ENCODE measurements around the gene UBE2D2.
"Not testable (repeated sequence)": the region's sequence is repeated elsewhere in the genome, so short reads cannot be mapped to it uniquely, and the experiment has no call there.

Gene UBE2D2

DNA sequence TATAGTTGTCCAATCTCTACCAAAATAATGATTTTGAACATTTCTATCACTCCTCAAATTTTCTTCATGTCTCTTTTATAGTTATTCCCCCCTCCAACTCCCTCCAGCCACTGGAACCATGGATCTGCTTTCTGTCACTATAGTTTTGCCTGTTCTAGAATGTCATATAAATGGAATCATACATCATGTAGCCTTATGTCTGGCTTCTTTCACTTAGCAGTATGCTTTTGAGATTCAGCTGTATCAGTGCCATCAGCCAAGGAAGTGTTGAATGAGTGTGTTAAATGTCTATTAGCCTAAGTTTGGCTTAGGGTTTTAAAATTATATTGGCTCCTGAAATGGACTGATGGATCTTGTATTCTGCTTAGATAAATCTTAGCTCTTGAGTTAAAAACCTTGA, 36.0 kb downstream of the UBE2D2 start (continued):
- TF ChIP-seq ESRRG (CRISPR knock-in tag; IDR thresholded peaks at IDR 0.05) (0 out of 2 replicates have a peak, but pooled peaks have one; percentile 77), ZNF70 (CRISPR knock-in tag; IDR thresholded peaks at IDR 0.05) (no peak), GLIS3 (CRISPR knock-in tag; IDR thresholded peaks at IDR 0.05) (no peak), ZC3H10 (CRISPR knock-in tag; IDR thresholded peaks at IDR 0.05) (peak; percentile 25; the same call in 1 of the 2 replicates), PPARA (CRISPR knock-in tag; IDR thresholded peaks at IDR 0.05; ENCODE audit: borderline replicate concordance) (no peak), OSR1 (CRISPR knock-in tag; IDR thresholded peaks at IDR 0.05) (no peak)
- TF ChIP-seq, protein P1, sequence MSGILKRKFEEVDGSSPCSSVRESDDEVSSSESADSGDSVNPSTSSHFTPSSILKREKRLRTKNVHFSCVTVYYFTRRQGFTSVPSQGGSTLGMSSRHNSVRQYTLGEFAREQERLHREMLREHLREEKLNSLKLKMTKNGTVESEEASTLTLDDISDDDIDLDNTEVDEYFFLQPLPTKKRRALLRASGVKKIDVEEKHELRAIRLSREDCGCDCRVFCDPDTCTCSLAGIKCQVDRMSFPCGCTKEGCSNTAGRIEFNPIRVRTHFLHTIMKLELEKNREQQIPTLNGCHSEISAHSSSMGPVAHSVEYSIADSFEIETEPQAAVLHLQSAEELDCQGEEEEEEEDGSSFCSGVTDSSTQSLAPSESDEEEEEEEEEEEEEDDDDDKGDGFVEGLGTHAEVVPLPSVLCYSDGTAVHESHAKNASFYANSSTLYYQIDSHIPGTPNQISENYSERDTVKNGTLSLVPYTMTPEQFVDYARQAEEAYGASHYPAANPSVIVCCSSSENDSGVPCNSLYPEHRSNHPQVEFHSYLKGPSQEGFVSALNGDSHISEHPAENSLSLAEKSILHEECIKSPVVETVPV (CRISPR knock-in tag; IDR thresholded peaks at IDR 0.05): peak; percentile 79

GRCh38 chr5:139598601-139598965, 37.4 kb downstream of the UBE2D2 start:
- not testable (repeated sequence) for ATAC-seq

- no peak for TF ChIP-seq ESRRG (CRISPR knock-in tag; IDR thresholded peaks at IDR 0.05)
- no peak for TF ChIP-seq GLIS3 (CRISPR knock-in tag; IDR thresholded peaks at IDR 0.05)
- no peak for ATAC-seq
Measured at GRCh38 chr5:139600336-139600949, 39.3 kb downstream of the UBE2D2 start.

- no peak for ATAC-seq
- TF ChIP-seq, protein P2, sequence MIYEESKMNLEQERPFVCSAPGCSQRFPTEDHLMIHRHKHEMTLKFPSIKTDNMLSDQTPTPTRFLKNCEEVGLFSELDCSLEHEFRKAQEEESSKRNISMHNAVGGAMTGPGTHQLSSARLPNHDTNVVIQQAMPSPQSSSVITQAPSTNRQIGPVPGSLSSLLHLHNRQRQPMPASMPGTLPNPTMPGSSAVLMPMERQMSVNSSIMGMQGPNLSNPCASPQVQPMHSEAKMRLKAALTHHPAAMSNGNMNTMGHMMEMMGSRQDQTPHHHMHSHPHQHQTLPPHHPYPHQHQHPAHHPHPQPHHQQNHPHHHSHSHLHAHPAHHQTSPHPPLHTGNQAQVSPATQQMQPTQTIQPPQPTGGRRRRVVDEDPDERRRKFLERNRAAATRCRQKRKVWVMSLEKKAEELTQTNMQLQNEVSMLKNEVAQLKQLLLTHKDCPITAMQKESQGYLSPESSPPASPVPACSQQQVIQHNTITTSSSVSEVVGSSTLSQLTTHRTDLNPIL (CRISPR knock-in tag; IDR thresholded peaks at IDR 0.05; ENCODE audit: low read depth): no peak
- TF ChIP-seq RARB (CRISPR knock-in tag; IDR thresholded peaks at IDR 0.05) (no peak), ZNF565 (CRISPR knock-in tag; conservative IDR thresholded peaks at IDR 0.05; ENCODE audit: low read depth) (no peak), CSDC2 (CRISPR knock-in tag; IDR thresholded peaks at IDR 0.05) (no peak), TOX (CRISPR knock-in tag; IDR thresholded peaks at IDR 0.05; ENCODE audit: borderline replicate concordance) (no peak), ISL1 (CRISPR knock-in tag; IDR thresholded peaks at IDR 0.05) (no peak), ZFP3 (CRISPR knock-in tag; IDR thresholded peaks at IDR 0.05) (no peak), ESRRG (CRISPR knock-in tag; IDR thresholded peaks at IDR 0.05) (no peak), OSR1 (CRISPR knock-in tag; IDR thresholded peaks at IDR 0.05) (no peak), ZNF70 (CRISPR knock-in tag; IDR thresholded peaks at IDR 0.05) (no peak), SNAI2 (CRISPR knock-in tag; IDR thresholded peaks at IDR 0.05) (no peak)
- TF ChIP-seq, protein P1 (CRISPR knock-in tag; IDR thresholded peaks at IDR 0.05): no peak
Measured at GRCh38 chr5:139601429-139601828, 40.3 kb downstream of the UBE2D2 start.

- not testable (repeated sequence) for ATAC-seq
Measured at GRCh38 chr5:139601948-139602347, 40.8 kb downstream of the UBE2D2 start.

GRCh38 chr5:139605887-139606286, 44.7 kb downstream of the UBE2D2 start:
- no peak for ATAC-seq
- TF ChIP-seq PPARA (CRISPR knock-in tag; IDR thresholded peaks at IDR 0.05; ENCODE audit: borderline replicate concordance) (no peak), POU6F1 (CRISPR knock-in tag; IDR thresholded peaks at IDR 0.05; ENCODE audit: borderline replicate concordance, low read depth) (no peak), ZNF8 (CRISPR knock-in tag; IDR thresholded peaks at IDR 0.05) (no peak), ZC3H10 (CRISPR knock-in tag; IDR thresholded peaks at IDR 0.05) (no peak), ISL1 (CRISPR knock-in tag; IDR thresholded peaks at IDR 0.05) (no peak), SNAI2 (CRISPR knock-in tag; IDR thresholded peaks at IDR 0.05) (no peak), ZNF70 (CRISPR knock-in tag; IDR thresholded peaks at IDR 0.05) (no peak), ESRRG (CRISPR knock-in tag; IDR thresholded peaks at IDR 0.05) (no peak), ZFP30 (CRISPR knock-in tag; IDR thresholded peaks at IDR 0.05) (no peak), CSDC2 (CRISPR knock-in tag; IDR thresholded peaks at IDR 0.05) (no peak), OSR1 (CRISPR knock-in tag; IDR thresholded peaks at IDR 0.05) (no peak), TCF4 (CRISPR knock-in tag; IDR thresholded peaks at IDR 0.05; ENCODE audit: borderline replicate concordance) (no peak), TSHZ2 (CRISPR knock-in tag; IDR thresholded peaks at IDR 0.05) (no peak), BACH2 (CRISPR knock-in tag; IDR thresholded peaks at IDR 0.05; ENCODE audit: borderline replicate concordance) (no peak), ZNF565 (CRISPR knock-in tag; conservative IDR thresholded peaks at IDR 0.05; ENCODE audit: low read depth) (no peak)
- TF ChIP-seq, protein P3, sequence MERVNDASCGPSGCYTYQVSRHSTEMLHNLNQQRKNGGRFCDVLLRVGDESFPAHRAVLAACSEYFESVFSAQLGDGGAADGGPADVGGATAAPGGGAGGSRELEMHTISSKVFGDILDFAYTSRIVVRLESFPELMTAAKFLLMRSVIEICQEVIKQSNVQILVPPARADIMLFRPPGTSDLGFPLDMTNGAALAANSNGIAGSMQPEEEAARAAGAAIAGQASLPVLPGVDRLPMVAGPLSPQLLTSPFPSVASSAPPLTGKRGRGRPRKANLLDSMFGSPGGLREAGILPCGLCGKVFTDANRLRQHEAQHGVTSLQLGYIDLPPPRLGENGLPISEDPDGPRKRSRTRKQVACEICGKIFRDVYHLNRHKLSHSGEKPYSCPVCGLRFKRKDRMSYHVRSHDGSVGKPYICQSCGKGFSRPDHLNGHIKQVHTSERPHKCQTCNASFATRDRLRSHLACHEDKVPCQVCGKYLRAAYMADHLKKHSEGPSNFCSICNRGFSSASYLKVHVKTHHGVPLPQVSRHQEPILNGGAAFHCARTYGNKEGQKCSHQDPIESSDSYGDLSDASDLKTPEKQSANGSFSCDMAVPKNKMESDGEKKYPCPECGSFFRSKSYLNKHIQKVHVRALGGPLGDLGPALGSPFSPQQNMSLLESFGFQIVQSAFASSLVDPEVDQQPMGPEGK (CRISPR knock-in tag; IDR thresholded peaks at IDR 0.05; ENCODE audit: borderline replicate concordance): no peak

All from SK-N-SH treated with all-trans-retinoic acid at 6 μM for 48 hours (cell line).